Measurements from ENCODE around the gene HERC3.

Gene HERC3

GRCh38 chr4:88591787-88592599 lies at the start of gene HERC3:
Gene HERC3, plus strand, starts transcription at chr4:88592480. Its CDS starts 13,344 bp downstream, at chr4:88605824.
- DNase-seq (ENCODE audit: low spot score) (peak; percentile 69), FAIRE-seq (no peak)

DNA sequence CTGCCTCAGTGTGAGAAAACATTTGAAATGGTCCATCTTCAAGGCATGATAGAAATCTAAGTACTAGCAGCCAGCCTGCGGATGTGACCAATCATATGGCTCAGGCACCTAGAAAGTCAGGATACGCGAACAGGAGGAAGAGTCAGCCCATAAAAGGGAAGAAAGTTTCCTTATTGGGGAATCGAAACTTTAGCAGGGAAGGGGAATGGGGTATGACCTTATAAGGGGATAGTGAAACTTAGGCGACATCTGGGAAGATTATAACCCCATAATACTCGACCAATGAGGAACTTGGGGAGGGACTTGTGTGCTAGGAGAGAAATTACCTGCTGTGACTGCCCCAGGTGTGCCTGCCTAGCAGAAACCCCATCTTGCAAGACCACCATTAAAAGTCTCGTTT lies 42.5 kb upstream of the HERC3 start:
- FAIRE-seq (no peak), DNase-seq (ENCODE audit: low spot score) (no peak)

DNA sequence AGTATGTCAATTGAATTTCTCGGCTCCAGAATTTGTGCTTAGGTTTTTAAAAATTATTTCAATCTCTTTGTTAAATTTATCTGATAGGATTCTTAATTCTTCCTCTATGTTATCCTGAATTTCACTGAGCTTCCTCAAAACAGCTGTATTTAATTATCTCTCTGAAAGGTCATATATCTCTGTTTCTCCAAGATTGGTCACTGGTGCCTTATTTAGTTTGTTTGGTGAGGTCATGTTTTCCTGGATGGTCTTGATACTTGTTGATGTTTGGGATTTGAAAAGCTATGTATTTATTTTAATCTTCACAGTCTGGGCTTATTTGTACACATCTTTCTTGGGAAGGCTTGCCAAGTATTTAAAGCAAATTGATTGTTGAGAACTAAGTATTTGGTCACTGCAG lies 24.7 kb upstream of the HERC3 start:
- FAIRE-seq (no peak), DNase-seq (ENCODE audit: low spot score) (no peak)

GRCh38 chr4:88570001-88570400 lies 22.3 kb upstream of the HERC3 start:
- no peak for DNase-seq (ENCODE audit: low spot score)
- FAIRE-seq, result no peak

DNA sequence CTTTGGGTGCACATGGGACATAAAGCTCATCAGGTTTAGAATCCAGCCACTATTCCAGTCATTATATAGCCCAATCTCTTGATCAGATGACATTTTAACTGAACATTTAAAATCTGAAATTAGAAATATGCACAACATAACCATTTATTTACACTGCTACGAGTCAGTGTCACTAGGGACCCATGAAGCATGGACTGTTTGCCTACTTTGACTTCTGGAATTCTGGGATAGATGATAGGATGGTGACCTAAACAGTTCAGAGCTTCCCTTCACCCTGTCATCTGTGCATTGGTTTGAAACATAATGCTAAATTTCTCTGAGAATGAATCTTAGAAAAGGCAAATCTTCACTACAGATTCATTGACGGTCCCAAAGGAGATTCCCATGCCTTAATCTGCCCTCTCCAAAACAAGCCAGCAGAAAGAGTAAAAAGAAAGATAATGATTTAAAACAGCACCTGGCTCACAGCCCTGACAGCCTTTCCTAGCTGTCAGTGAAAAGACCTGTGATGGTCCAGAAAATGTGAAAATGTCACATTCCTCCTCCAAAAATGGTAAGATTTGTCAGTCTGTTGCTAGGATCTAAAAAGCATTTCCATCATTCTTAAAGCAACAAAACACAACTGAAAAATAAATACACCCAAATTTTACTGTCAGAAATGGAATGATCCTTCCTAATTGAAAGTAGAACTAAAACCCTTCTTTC lies 18.9 kb upstream of the HERC3 start:
- FAIRE-seq (no peak), DNase-seq (ENCODE audit: low spot score) (no peak)

DNA sequence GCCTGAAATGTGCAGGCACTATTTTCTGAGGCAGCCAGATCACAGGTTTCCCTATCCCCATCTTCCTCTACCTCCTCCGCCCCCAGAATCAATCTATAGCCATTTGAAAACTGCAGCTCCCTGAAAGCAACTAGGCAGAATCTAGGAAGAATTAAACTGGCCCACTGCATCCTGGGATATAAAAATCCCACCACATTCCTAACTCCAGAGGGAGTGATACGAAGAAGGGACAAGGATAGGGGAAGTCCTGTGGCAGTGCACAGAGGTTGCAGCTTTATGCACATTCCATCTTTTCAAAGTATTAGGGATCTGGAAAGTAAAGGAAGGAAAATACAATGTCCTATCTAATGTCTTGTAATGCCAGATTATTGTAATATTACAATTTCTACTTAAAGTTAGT lies 18.3 kb upstream of the HERC3 start:
- DNase-seq (ENCODE audit: low spot score), result no peak
- FAIRE-seq, result no peak

DNA sequence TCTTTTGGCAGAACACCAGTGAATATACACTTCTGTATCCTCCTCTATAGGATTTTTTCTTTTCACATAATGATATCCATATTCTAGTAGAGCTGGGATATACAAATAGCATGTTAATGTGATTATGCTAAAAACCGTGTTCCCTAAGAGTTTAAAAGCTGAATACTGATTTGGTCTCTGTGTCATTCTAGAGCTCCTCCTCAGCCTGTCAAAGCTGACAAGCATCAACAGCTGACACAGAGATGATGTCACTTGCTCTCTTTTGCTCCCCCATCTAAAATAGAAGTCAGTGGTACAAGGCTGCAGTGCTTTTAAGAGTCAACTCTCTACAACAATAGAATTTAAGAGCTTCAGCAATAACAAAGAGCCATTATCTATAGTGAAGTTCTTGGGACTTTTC lies 17.1 kb upstream of the HERC3 start:
- no peak for FAIRE-seq
- no peak for DNase-seq (ENCODE audit: low spot score)

DNA sequence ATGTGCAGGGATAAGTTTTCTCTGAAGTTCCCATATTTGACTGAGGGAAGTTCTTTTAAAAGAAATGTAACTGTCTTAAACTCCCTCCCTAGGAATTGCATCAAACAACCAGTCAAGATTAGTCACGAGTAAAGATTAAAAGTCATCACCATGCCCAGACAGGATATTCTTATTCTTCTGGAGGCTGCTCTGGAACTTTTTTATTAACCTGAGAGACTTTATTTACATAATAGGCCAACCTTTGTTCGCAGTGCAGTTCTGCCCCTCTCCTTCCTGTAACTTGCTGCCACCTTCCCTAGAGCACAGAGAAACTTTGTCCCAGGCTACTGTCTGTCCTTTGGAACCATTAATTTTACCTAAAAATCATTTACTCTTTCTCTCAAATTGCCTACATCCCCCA lies 9.8 kb upstream of the HERC3 start:
- no peak for FAIRE-seq
- DNase-seq (ENCODE audit: low spot score), result no peak

- DNase-seq (ENCODE audit: low spot score), result no peak
- FAIRE-seq, result no peak
Measured at GRCh38 chr4:88583631-88584470, 8.4 kb upstream of the HERC3 start.

DNA sequence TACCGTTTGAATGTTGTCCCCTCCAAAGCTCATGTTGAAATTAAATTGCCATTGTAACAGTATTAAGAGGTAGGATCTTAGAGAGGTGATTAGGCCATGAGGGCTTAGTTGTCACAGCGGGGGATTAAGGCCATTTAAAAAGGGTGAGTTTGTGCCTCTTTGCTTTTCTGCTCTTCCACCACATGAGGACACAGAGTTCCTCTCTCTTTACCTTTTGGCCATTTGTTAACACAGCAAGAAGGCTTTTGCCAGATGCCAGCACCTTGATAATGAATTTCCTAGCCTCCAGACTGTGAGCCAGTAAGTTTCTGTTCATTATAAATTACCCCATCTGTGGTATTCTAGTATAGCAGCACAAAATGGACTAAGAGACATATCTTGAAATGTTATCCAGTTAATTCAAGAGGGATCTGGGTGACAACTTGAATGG lies 7.8 kb upstream of the HERC3 start:
- FAIRE-seq (no peak), DNase-seq (ENCODE audit: low spot score) (no peak)

DNA sequence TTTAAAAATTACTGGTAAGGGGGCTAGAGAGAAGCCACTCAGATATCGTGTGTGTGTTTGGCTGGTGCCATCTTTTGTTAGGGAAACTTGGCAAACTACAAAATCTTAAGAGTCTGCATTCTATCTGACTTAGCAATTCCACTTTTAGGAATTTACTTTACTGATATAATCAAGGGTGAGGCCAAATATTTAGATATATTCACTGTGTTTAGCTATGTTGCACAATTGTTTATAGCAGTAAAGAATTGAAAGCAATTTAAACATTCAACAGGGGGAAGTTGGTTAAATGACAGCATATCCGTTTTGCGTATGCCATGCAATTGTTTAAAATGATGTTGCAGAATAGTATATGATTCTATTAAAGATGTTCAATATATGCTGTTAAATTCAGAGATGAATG lies 6.4 kb upstream of the HERC3 start:
- no peak for DNase-seq (ENCODE audit: low spot score)
- no peak for FAIRE-seq

DNA sequence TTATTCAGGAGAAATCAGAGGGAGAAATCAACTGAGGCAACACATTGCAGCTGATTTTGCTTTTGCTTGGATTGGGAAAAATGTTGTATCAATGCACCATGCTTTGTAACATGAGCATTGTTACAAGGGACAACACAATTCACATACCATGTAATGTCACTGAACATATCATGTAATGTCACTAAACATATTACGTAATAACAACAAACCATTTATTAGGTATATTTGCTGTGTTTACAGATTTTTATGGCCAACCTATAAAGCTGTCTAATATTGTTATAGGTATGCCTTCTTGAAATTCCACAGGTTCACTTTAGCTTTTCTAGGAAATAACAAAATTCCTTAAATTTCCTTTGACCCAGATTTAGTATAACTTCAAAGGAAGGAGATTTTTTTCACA lies 5.0 kb upstream of the HERC3 start:
- FAIRE-seq (no peak), DNase-seq (ENCODE audit: low spot score) (no peak)

DNA sequence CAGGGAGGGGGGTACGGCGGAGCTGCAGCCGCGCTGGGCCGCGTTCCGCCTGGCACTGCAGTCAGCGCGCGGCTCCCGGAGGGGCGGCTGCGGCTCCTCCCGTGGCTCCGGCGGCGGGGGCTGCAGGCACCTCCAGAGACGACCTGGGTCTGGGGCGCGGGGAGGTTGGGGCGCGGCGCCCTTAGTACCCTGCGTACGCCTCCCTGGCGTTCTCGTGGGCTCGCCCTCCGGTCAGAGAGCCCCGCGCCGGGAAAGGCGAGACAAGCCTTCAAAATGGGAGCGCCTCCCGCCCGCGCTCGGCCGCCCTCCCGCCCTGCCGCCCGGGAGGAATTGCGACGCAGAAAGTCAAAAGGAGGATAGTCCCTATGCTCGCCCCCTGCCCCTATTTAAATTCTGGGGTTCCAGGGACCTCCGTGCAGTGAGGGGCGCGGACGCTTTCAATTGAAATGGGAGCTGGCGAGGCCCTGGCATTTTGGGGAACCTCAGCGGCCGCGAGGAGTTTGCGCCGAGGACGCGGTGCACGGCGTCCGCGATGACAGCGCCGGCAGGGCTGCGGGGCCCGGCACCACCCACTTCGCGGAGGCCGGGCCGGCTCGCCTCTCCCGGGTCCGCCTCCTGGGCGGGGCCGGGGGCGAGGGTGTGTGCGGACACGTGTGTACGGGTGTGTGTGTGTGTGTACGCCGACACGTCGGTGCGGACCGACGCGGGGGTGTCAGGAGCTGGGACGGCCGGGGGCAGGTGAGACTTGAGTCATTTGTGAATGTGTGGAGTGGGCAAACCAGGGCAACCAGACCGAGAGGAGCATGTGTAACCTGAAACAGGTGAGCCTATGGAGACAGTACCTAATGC lies 544 bp downstream of the HERC3 start:
- DNase-seq (ENCODE audit: low spot score), result peak; percentile 35
- no peak for FAIRE-seq

DNA sequence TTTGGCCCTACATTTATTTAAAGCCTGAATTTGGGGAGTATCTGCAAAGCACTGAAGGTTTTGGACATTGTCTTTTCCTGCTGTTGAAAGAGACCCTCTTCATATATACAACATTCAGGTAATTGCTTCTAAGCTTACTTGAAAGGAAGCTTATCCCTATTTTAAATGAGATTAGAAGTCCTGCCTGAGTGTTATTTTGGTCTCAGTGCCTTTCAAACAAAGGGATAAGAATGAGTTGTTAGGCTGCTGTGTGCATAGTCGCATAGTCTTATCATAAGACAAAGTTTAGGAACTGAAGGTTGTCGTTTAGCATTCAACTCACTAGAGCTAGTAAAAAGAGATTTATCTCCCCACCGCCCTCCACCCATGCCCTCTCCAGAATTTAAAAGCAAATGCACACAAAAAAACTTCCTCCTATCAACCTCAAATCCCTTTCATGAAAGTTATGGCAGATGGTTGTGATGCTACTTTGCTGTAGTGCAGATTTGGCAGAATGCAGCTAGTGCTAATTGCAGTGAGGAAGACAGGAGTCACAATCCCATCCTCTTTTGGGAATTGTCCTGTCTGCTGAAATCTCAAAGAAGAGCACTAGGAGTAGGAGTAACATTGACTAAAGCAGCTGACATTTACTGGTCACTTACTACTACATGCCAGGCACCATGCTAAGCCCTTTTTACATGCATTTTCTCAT lies 5.8 kb downstream of the HERC3 start:
- FAIRE-seq, result no peak

GRCh38 chr4:88599298-88599697 lies 7.0 kb downstream of the HERC3 start:
- FAIRE-seq, result no peak
- no peak for DNase-seq (ENCODE audit: low spot score)

More for the DNA sequence above, 5.8 kb downstream of the HERC3 start:
- no peak for DNase-seq (ENCODE audit: low spot score)

DNA sequence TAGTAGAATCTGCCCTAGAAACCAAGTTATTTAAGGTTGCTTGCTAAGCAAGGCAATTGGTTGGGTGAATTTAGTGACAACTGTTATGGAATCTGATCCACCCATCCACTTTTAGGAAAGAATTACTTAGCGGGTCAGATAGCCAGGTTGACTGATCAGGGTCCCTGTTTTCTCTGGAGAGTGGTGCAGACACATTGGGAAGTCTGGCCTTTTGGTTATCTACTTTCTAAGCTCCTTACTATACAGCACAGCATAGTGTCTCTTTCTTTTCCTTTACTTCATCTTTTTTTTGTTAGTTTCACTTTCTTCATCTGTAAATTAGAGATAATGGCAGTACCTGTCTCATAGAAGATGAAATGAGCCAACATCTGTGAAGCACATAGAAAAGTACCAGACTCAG lies 7.4 kb downstream of the HERC3 start:
- no peak for FAIRE-seq
- no peak for DNase-seq (ENCODE audit: low spot score)

- DNase-seq (ENCODE audit: low spot score) (no peak), FAIRE-seq (no peak)
Measured at GRCh38 chr4:88600176-88600838, 8.0 kb downstream of the HERC3 start.

DNA sequence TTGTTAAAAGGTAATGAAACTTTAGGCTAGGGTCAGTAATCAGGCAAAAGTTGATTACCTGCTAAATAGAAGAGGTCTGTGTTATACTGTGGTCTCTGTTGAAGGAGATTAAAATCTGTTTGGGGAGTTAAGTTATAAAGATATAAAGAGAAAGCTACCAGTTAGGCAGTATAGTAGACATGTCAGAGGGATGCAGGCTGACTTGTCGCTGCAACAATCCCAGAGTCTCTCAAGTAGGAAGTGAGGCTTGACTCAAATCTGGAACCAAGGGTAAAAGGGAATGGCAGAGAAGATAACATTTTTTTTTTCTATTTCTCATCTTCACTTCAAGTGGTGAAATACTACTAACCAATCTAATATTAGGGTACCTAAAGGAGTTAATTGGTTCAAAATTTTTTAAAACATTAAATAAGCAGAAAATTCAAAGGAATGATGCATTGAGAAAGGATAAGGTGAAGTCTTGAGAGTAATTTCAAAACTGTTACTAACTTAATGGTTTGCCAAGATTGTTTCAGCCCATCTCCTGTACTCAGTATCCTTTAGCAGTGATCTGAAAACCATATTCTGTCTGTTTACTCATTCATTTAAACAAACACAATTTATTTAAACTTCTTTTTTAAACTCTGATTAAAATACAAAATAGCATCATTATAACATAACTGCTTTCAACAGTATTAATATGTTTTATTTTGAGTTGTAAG lies 12.8 kb downstream of the HERC3 start:
- DNase-seq (ENCODE audit: low spot score) (no peak), FAIRE-seq (no peak)

- DNase-seq (ENCODE audit: low spot score), result no peak
- no peak for FAIRE-seq
Measured at GRCh38 chr4:88605736-88606135, 13.5 kb downstream of the HERC3 start.

Measured in RCC 7860 (cell line).